Adrenal gland (tissue), 12 donors: ENCODE results near the gene EYS. TPM values are rescaled to one million over a fixed set of nuclear protein-coding genes. Genes with fewer than 3 reads are reported as not detected.

Source experiments
- DNase-seq, 7 donors: peaks; one replicate each; pipeline ENCODE4 v3.0.0-alpha.2; 2019 to 2020
- H3K27ac ChIP-seq, 5 donors: fragments of 200-600 bp; sonication (generic) in 4 of 5; 1 replicate in 3 of 5; 2 replicates in 2 of 5; pipeline versions ENCODE4 v1.5.1 to v1.8.0; 2016 to 2020; ENCODE audit warnings: mild to moderate bottlenecking in 1 of 5
- H3K27me3 ChIP-seq: fragments of 200-600 bp; 2 replicates; pipeline ENCODE4 v1.8.0; 2021
- H3K36me3 ChIP-seq, 2 donors: fragments of 200-600 bp; replicated peaks in 1 of 2; 1 replicate in 1 of 2; 2 replicates in 1 of 2; pipeline versions ENCODE4 v1.5.1 to v1.8.0; 2018 to 2022
- H3K4me1 ChIP-seq, 2 donors: fragments of 200-600 bp; replicated peaks in 1 of 2; 1 replicate in 1 of 2; 2 replicates in 1 of 2; pipeline versions ENCODE4 v1.5.1 to v1.8.0; 2018 to 2021
- H3K4me3 ChIP-seq, 4 donors: fragments of 200-600 bp; sonication (generic) in 3 of 4; one replicate each; pipeline ENCODE4 v1.5.1; 2016 to 2018
- H3K9me3 ChIP-seq, 3 donors: fragments of 200-600 bp; sonication (generic) in 1 of 3; replicated peaks in 1 of 3; 1 replicate in 2 of 3; 2 replicates in 1 of 3; pipeline versions ENCODE4 v1.5.1 to v1.8.0; 2016 to 2021
- POLR2A ChIP-seq, 2 donors: fragments of 450-650 bp; IDR thresholded peaks; one replicate each; pipeline ENCODE4 v1.6.1; 2017; ENCODE audit warnings: antibody characterized with exemption in 2 of 2, mild to moderate bottlenecking in 2 of 2, moderate library complexity in 1 of 2
- WGBS, 4 donors: extraction: QIAGEN DNeasy Blood & Tissue Kit in 2 of 4; methylation state at CpG; one replicate each; pipeline versions ENCODE4 v1.1.5 to v1.1.7; 2013 to 2017; 5-methylcytosine and 5-hydroxymethylcytosine counted together
- intact Hi-C, 2 donors: fragments of 100-400 bp; cut with DNase I; formaldehyde crosslinking; loops; one replicate each; pipeline versions ENCODE4 v1.14.1 to v1.15.0; 2022 to 2023
- polyA plus RNA-seq, 3 donors: library from polyadenylated mRNA; stranded (reverse); fragments of 200-250 nt in 2 of 3; fragments of 350-450 nt in 1 of 3; fragmentation: Illumina TruSeq in 1 of 3; extraction: RNeasy Lipid Tissue Mini Kit (QIAGEN cat#74804) in 1 of 3; gene quantifications; one replicate each; pipeline ENCODE4 v1.2.3, GENCODE V29; 2013 to 2014
- total RNA-seq, 9 donors: library from RNA; depleted of rRNA in 4 of 9; stranded (reverse); fragments of >200 nt in 4 of 9; fragments of 120-200 nt in 1 of 9; fragmentation: NEBNext Ultra II Directional in 1 of 9; extraction: Animal tissue kit (Norgen Biotek cat#: 25700) in 1 of 9; gene quantifications; one replicate each; pipeline versions ENCODE4 v1.1.0 to v1.2.4, GENCODE V29; 2013 to 2023
- TF ChIP-seq, protein P1 (sequence below), 6 experiments: fragments of 450-650 bp in 4 of 6; fragments of 200-600 bp in 2 of 6; sonication (generic) in 1 of 6; IDR thresholded peaks; 1 replicate in 5 of 6; 2 replicates in 1 of 6; pipeline versions ENCODE4 v1.5.1 to v1.8.0; 2016 to 2021; ENCODE audit warnings: antibody characterized with exemption in 6 of 6, mild to moderate bottlenecking in 2 of 6, moderate library complexity in 1 of 6
- donor health status: healthy with polysubstance abuse.
- donor health status: Bipolar disorder and iron deficiency.
- donor health status: DM: yes; HTN: yes; CAD: no.
- donor health status: DM: no; HTN: no; CAD: no.
- donor health status: DM: no; HTN: no; CAD: no.
- donor health status: DM: yes; HTN: yes; CAD: no.

EYS gene
- total and polyA plus RNA-seq, 12 donors: 0.03 to 3.1 (median 0.18) TPM; not detected in 7

DNA sequence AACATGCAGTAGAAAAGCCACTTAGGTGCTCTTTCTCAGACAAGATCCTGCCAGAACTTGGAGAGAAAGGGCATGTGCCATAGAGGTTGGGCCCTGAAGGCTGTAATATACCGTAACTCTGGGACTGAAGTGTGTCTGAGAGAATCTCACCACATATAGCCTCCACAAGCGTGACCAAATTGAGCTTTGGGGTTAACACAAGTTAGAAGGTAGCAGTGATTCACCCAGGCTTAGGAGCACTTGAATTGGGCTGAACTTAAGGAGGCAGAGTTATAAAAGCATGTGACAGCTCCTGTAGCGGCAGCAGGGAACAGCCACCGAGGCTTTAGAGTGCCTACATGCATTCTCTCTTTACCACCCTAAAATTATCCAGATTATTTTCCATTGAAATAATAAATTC is 1709.8 kb downstream of the EYS start:
- WGBS, 4 donors: 67 to 77% (median 70%) methylated on average over 4 of the region's 4 CpGs
- DNase-seq: no peak
- TF ChIP-seq, protein P1, sequence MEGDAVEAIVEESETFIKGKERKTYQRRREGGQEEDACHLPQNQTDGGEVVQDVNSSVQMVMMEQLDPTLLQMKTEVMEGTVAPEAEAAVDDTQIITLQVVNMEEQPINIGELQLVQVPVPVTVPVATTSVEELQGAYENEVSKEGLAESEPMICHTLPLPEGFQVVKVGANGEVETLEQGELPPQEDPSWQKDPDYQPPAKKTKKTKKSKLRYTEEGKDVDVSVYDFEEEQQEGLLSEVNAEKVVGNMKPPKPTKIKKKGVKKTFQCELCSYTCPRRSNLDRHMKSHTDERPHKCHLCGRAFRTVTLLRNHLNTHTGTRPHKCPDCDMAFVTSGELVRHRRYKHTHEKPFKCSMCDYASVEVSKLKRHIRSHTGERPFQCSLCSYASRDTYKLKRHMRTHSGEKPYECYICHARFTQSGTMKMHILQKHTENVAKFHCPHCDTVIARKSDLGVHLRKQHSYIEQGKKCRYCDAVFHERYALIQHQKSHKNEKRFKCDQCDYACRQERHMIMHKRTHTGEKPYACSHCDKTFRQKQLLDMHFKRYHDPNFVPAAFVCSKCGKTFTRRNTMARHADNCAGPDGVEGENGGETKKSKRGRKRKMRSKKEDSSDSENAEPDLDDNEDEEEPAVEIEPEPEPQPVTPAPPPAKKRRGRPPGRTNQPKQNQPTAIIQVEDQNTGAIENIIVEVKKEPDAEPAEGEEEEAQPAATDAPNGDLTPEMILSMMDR (IDR thresholded peaks at IDR 0.05): no peak
- no peak for TF ChIP-seq POLR2A (IDR thresholded peaks at IDR 0.05)
- Histone ChIP-seq H3K27ac (no peak overlapping the region), H3K4me3 (no peak overlapping the region), H3K9me3 (no peaks in the 10 kb centered on the region), H3K4me1 (no peaks in the 10 kb centered on the region), H3K36me3 (no peaks in the 10 kb centered on the region), H3K27me3 (no peaks in the 10 kb centered on the region)
- intact Hi-C loops: no loop called here

DNA sequence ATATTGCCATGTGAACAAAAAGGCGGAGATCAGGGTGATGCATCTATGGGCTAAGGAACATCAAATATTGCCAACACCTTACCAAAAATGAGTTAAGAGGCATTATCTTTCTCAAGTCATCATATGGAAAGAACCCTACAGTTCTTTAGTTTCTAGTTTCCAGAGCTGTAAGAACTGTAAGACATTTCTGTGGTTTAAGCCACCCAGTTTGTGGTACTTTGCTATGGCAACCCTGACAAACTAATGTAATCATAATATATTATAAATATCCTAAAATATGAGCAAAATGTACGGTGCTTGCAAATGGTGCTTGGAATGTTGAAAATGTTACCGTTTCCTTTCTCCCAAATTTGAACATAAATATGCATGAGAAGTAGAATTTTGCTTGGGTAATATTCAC is 1721.8 kb downstream of the EYS start:
- Histone ChIP-seq H3K4me1 (no peaks in the 10 kb centered on the region), H3K4me3 (no peak overlapping the region), H3K36me3 (no peaks in the 10 kb centered on the region), H3K27me3 (no peaks in the 10 kb centered on the region), H3K27ac (no peak overlapping the region), H3K9me3 (no peaks in the 10 kb centered on the region)
- 69 to 83% (median 77%) methylated on average over 3 of the region's 3 CpGs for WGBS, 4 donors
- intact Hi-C loops: no loop called here
- DNase-seq: no peak
- TF ChIP-seq POLR2A (IDR thresholded peaks at IDR 0.05): no peak
- TF ChIP-seq, protein P1 (IDR thresholded peaks at IDR 0.05): no peak

DNA sequence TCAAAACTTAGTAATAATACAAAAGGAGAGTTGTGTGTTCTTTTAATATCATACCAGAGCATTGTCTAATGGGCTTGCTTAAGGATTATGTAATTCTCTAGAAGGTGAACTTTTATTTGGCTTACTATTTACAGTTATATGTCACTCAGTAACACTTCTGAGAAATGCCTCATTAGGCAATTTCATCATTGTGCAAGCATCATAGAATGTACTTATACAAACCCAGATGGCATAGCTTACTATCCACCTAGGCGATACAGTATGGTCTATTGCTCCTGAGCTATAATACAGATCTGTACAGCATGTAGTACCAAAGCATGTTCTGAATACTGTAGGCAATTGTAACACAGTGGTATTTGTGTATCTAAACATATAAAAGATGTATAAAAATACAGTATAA is 1731.3 kb downstream of the EYS start:
- no peaks in the 10 kb centered on the region for H3K9me3 ChIP-seq
- TF ChIP-seq POLR2A (IDR thresholded peaks at IDR 0.05): no peak
- TF ChIP-seq, protein P1 (IDR thresholded peaks at IDR 0.05): no peak
- no peak overlapping the region for H3K27ac ChIP-seq
- no peaks in the 10 kb centered on the region for H3K4me1 ChIP-seq
- intact Hi-C loops: no loop called here
- H3K36me3 ChIP-seq: no peaks in the 10 kb centered on the region
- no peaks in the 10 kb centered on the region for H3K27me3 ChIP-seq
- no peak for DNase-seq
- no peak overlapping the region for H3K4me3 ChIP-seq
- 53 to 82% (median 63%) methylated on average over 1 of the region's 1 CpG for WGBS, 4 donors

DNA sequence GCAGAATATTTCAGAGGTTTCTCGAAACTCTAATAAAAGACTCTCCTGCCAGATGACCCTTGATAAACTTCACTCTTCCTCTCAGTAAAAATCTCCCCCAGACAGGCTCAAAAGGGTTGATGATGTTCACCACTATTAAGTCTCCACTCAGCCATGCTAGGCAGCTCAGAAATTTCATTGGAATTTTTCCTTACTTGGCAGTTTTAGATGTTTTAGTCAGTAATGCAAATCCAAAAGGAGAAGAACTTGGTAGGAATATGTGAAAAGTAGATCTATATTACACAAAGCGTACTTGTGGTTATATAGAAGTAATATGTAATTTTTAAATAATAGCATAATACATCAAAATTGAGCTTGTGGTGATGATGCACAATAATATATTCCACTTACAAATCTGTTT is 1738.4 kb downstream of the EYS start:
- Histone ChIP-seq H3K36me3 (no peaks in the 10 kb centered on the region), H3K27ac (no peak overlapping the region), H3K9me3 (no peaks in the 10 kb centered on the region), H3K27me3 (no peaks in the 10 kb centered on the region), H3K4me3 (no peak overlapping the region), H3K4me1 (no peaks in the 10 kb centered on the region)
- no peak for DNase-seq
- 57 to 61% (median 59%) methylated on average over 2 of the region's 2 CpGs for WGBS, 4 donors
- TF ChIP-seq, protein P1 (IDR thresholded peaks at IDR 0.05): no peak
- TF ChIP-seq POLR2A (IDR thresholded peaks at IDR 0.05): no peak
- intact Hi-C loops: no loop called here
